ENCODE measurements around the gene UNC93B1. TPM values are rescaled to one million over a fixed set of nuclear protein-coding genes. Genes with fewer than 3 reads are reported as not detected.

UNC93B1 gene
- total and polyA plus RNA-seq, 2 of the 13 experiments (the other 11 are each of a cell fraction or from before 2014, with no cell fraction given), result 8.8 to 18.9 TPM

DNA sequence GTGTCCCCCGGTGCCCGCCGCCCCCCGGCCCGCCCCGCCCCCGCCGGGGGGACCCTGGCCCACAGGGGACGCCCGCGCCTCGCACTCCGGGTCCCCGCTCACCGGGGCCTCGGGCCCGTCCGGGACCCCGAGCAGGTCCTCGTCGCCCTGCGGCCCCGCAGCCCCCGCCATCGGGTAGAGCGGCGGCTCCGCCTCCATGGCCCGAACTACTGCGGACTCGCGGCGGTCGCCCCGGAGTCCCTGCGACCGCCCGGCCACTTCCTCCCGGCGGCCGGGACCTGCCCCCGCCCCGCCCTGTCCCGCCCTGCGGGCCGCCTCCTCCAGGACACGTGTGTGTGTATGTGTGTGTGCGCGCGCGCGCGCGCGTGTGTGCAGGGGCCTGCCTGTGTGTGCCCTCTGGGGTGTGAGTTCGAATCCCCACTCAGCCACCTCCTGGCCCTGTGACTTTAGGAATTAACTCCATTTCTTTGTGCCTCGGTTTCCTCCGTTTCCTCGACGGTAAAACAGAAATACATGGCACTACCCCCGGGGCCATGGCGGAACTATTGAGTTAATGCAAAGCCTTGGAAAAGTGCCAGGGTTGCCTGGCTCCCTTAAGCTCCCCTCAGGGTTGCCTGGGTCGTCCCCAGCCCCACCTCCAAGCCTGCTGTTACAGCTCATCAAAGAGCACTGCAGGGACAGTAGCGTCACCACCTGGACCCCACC is at the start of gene UNC93B1 (continued):
- TF ChIP-seq, protein P1, sequence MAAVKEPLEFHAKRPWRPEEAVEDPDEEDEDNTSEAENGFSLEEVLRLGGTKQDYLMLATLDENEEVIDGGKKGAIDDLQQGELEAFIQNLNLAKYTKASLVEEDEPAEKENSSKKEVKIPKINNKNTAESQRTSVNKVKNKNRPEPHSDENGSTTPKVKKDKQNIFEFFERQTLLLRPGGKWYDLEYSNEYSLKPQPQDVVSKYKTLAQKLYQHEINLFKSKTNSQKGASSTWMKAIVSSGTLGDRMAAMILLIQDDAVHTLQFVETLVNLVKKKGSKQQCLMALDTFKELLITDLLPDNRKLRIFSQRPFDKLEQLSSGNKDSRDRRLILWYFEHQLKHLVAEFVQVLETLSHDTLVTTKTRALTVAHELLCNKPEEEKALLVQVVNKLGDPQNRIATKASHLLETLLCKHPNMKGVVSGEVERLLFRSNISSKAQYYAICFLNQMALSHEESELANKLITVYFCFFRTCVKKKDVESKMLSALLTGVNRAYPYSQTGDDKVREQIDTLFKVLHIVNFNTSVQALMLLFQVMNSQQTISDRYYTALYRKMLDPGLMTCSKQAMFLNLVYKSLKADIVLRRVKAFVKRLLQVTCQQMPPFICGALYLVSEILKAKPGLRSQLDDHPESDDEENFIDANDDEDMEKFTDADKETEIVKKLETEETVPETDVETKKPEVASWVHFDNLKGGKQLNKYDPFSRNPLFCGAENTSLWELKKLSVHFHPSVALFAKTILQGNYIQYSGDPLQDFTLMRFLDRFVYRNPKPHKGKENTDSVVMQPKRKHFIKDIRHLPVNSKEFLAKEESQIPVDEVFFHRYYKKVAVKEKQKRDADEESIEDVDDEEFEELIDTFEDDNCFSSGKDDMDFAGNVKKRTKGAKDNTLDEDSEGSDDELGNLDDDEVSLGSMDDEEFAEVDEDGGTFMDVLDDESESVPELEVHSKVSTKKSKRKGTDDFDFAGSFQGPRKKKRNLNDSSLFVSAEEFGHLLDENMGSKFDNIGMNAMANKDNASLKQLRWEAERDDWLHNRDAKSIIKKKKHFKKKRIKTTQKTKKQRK (IDR thresholded peaks at IDR 0.05; ENCODE audit: low read length), result no peak
- TF ChIP-seq DR1 (CRISPR knock-in tag; IDR thresholded peaks at IDR 0.05) (no peak), GFI1 (CRISPR knock-in tag; IDR thresholded peaks at IDR 0.05; ENCODE audit: borderline replicate concordance) (peak; percentile 51; the same call in 1 of the 2 replicates), GLI4 (CRISPR knock-in tag; IDR thresholded peaks at IDR 0.05; ENCODE audit: borderline replicate concordance) (no peak), IRX3 (CRISPR knock-in tag; IDR thresholded peaks at IDR 0.05; ENCODE audit: borderline replicate concordance, low read depth) (no peak), TCF7 (IDR thresholded peaks at IDR 0.05; ENCODE audit: low read depth) (no peak), ZNF605 (CRISPR knock-in tag; IDR thresholded peaks at IDR 0.05) (no peak), TBP (CRISPR knock-in tag; IDR thresholded peaks at IDR 0.05) (no peak), ETV5 (CRISPR knock-in tag; IDR thresholded peaks at IDR 0.05; ENCODE audit: borderline replicate concordance) (no peak; the same call in 1 of the 2 replicates), ZNF10 (CRISPR knock-in tag; IDR thresholded peaks at IDR 0.05; ENCODE audit: borderline replicate concordance, low read depth) (no peak), MIER2 (CRISPR knock-in tag; IDR thresholded peaks at IDR 0.05) (no peak), ZNF747 (CRISPR knock-in tag; IDR thresholded peaks at IDR 0.05; ENCODE audit: borderline replicate concordance) (no peak), KLF11 (CRISPR knock-in tag; IDR thresholded peaks at IDR 0.05) (no peak), DPF2 (CRISPR knock-in tag; IDR thresholded peaks at IDR 0.05; ENCODE audit: borderline replicate concordance, low read depth) (no peak), MZF1 (CRISPR knock-in tag; IDR thresholded peaks at IDR 0.05; ENCODE audit: borderline replicate concordance) (no peak), ZBTB38 (CRISPR knock-in tag; IDR thresholded peaks at IDR 0.05) (peak; percentile 46; the same call in 1 of the 2 replicates)
- TF ChIP-seq, protein P2, sequence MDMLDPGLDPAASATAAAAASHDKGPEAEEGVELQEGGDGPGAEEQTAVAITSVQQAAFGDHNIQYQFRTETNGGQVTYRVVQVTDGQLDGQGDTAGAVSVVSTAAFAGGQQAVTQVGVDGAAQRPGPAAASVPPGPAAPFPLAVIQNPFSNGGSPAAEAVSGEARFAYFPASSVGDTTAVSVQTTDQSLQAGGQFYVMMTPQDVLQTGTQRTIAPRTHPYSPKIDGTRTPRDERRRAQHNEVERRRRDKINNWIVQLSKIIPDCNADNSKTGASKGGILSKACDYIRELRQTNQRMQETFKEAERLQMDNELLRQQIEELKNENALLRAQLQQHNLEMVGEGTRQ (IDR thresholded peaks at IDR 0.05; ENCODE audit: low read depth, low read length), result no peak
- TF ChIP-seq, protein P2 (CRISPR knock-in tag; IDR thresholded peaks at IDR 0.05; ENCODE audit: borderline replicate concordance), result no peak
- TF ChIP-seq, protein P3, sequence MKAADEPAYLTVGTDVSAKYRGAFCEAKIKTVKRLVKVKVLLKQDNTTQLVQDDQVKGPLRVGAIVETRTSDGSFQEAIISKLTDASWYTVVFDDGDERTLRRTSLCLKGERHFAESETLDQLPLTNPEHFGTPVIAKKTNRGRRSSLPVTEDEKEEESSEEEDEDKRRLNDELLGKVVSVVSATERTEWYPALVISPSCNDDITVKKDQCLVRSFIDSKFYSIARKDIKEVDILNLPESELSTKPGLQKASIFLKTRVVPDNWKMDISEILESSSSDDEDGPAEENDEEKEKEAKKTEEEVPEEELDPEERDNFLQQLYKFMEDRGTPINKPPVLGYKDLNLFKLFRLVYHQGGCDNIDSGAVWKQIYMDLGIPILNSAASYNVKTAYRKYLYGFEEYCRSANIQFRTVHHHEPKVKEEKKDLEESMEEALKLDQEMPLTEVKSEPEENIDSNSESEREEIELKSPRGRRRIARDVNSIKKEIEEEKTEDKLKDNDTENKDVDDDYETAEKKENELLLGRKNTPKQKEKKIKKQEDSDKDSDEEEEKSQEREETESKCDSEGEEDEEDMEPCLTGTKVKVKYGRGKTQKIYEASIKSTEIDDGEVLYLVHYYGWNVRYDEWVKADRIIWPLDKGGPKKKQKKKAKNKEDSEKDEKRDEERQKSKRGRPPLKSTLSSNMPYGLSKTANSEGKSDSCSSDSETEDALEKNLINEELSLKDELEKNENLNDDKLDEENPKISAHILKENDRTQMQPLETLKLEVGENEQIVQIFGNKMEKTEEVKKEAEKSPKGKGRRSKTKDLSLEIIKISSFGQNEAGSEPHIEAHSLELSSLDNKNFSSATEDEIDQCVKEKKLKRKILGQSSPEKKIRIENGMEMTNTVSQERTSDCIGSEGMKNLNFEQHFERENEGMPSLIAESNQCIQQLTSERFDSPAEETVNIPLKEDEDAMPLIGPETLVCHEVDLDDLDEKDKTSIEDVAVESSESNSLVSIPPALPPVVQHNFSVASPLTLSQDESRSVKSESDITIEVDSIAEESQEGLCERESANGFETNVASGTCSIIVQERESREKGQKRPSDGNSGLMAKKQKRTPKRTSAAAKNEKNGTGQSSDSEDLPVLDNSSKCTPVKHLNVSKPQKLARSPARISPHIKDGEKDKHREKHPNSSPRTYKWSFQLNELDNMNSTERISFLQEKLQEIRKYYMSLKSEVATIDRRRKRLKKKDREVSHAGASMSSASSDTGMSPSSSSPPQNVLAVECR (CRISPR knock-in tag; IDR thresholded peaks at IDR 0.05; ENCODE audit: borderline replicate concordance), result peak; percentile 54; the same call in 1 of the 2 replicates
